Subcutaneous abdominal adipose tissue (tissue), 5 donors: ENCODE data around the gene SGK1.
"Not testable (repeated sequence)": the region's sequence is repeated elsewhere in the genome, so short reads cannot be mapped to it uniquely, and the experiment has no call there.

Experiments used
- H3K27ac ChIP-seq: one replicate; pipeline ENCODE4 v1.7.0; 2013; ENCODE audit warnings: low read depth, mild to moderate bottlenecking, inconsistent platforms, low read length, moderate library complexity
- H3K27me3 ChIP-seq, 5 donors: one replicate each; pipeline ENCODE4 v1.7.0; 2013; ENCODE audit warnings: low read length in 5 of 5, inconsistent platforms in 1 of 5; ENCODE audit not compliant: control insufficient read depth in 5 of 5, insufficient read depth in 4 of 5
- H3K36me3 ChIP-seq, 5 donors: one replicate each; pipeline ENCODE4 v1.7.0; 2013; ENCODE audit warnings: low read length in 5 of 5; ENCODE audit not compliant: control insufficient read depth in 5 of 5, insufficient read depth in 5 of 5
- H3K4me1 ChIP-seq, 5 donors: one replicate each; pipeline ENCODE4 v1.7.0; 2013; ENCODE audit warnings: low read length in 5 of 5, mild to moderate bottlenecking in 3 of 5, moderate library complexity in 1 of 5; ENCODE audit not compliant: control insufficient read depth in 5 of 5, insufficient read depth in 5 of 5
- H3K4me3 ChIP-seq, 5 donors: one replicate each; pipeline ENCODE4 v1.7.0; 2013; ENCODE audit warnings: low read length in 5 of 5, low read depth in 1 of 5
- H3K9ac ChIP-seq, 5 donors: one replicate each; pipeline ENCODE4 v1.7.0; 2013; ENCODE audit warnings: low read length in 5 of 5, mild to moderate bottlenecking in 4 of 5, moderate library complexity in 3 of 5
- H3K9me3 ChIP-seq, 5 donors: one replicate each; pipeline ENCODE4 v1.7.0; 2013; ENCODE audit warnings: low read length in 5 of 5; ENCODE audit not compliant: control insufficient read depth in 5 of 5
- donor health status: healthy.
- donor health status: healthy.
- donor health status: healthy.
- donor health status: healthy.
- donor health status: healthy.

Gene SGK1

GRCh38 chr6:134216301-134217010, 101.5 kb downstream of the SGK1 start:
- H3K9ac ChIP-seq = no peak overlapping the region
- peaks cover 0 to 4% (median 0%) of the 10 kb centered on the region in 5 donors for H3K4me1 ChIP-seq
- H3K27ac ChIP-seq = no peak overlapping the region
- no peak overlapping the region for H3K4me3 ChIP-seq
- H3K9me3 ChIP-seq = no peaks in the 10 kb centered on the region
- no peaks in the 10 kb centered on the region for H3K36me3 ChIP-seq
- no peaks in the 10 kb centered on the region for H3K27me3 ChIP-seq

DNA sequence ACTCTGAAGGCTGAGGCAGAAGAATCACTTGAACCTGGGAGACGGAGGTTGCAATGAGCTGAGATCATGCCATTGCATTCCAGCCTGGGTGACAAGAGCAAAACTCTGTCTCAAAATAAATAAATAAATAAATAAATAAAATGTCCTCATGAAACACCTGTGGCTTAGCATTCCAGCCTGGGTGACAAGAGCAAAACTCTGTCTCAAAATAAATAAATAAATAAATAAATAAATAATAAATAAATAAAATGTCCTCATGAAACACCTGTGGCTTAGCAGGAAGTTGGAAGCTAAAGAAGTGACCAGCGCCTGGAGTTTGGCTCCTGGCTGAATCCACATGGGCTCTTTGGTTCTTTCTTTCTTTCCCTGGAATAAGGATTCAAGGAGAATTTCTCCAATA, 104.5 kb downstream of the SGK1 start:
- H3K9me3 ChIP-seq, H3K4me3 ChIP-seq, H3K27ac ChIP-seq, H3K27me3 ChIP-seq, H3K4me1 ChIP-seq, H3K36me3 ChIP-seq, H3K9ac ChIP-seq: not testable (repeated sequence)

DNA sequence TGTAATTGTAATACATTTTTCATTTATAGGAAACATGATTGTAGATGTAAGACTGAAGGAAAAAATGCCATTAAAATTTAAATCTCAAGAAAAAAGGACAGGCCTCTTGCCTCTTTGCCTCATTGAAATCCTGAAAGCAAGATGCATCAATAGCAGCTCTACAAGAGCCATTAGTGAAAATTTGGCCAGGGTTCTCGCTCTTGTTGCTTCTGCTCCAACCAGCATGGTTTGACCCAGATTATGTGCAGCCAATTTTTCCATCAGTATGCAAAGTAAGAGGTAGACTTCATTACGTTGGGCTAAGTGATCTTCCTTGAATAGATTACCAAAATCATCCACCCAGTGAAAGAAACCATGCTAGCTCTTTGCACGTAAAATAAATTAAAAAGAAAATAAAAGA, 106.6 kb downstream of the SGK1 start:
- H3K27ac ChIP-seq = no peak overlapping the region
- H3K9me3 ChIP-seq = no peaks in the 10 kb centered on the region
- no peak overlapping the region for H3K4me3 ChIP-seq
- no peaks in the 10 kb centered on the region for H3K36me3 ChIP-seq
- no peaks in the 10 kb centered on the region for H3K27me3 ChIP-seq
- H3K4me1 ChIP-seq = no peaks in the 10 kb centered on the region
- H3K9ac ChIP-seq = no peak overlapping the region

DNA sequence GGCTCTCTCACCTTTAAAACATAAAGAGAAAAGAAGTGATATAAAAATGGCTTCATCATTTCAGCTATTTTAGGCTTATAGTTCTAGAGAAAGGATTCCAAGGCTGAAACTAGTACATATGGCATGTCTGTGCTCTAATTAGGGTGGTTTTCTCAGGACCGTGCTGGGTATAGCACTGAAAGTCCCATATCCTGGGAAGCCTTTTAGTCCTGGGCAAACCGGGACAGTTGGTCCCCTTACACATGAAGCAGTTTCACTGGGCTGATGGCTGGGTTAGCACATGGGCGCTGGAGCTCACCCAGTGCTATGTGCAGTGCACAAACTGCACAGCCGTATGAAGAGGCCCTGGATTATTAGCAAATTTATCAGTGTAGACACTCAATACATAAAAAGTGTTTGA, 110.5 kb downstream of the SGK1 start:
- Histone ChIP-seq H3K4me1 (no peaks in the 10 kb centered on the region), H3K9me3 (peaks cover 0 to 3% (median 0%) of the 10 kb centered on the region in 5 donors), H3K36me3 (no peaks in the 10 kb centered on the region), H3K4me3 (no peak overlapping the region), H3K27ac (no peak overlapping the region), H3K27me3 (no peaks in the 10 kb centered on the region), H3K9ac (no peak overlapping the region)

DNA sequence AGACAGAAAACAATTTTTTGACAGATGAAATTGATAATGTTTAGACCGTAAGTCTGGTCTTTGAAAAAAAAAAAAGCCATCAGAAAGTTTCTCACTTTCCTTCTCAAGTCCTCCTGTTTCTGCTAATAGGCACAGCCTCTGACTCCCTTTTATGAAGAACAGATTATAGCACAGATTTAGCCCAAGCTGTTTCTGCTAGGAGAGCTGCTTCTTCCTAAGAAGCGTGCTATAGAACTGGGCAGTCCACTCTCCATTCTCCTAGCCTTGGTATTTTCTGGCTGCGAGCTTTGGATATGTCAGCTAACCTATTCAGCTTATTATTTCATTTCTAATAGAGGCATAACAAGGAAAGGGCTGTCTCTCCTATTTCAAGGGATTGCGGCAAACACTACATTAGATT, 112.5 kb downstream of the SGK1 start:
- H3K4me3 ChIP-seq = no peak overlapping the region
- no peaks in the 10 kb centered on the region for H3K27me3 ChIP-seq
- no peaks in the 10 kb centered on the region for H3K36me3 ChIP-seq
- H3K9ac ChIP-seq = no peak overlapping the region
- no peaks in the 10 kb centered on the region for H3K4me1 ChIP-seq
- H3K27ac ChIP-seq = no peak overlapping the region
- peaks cover 0 to 3% (median 0%) of the 10 kb centered on the region in 5 donors for H3K9me3 ChIP-seq

- H3K4me1 ChIP-seq, H3K27ac ChIP-seq, H3K9ac ChIP-seq, H3K9me3 ChIP-seq, H3K4me3 ChIP-seq, H3K36me3 ChIP-seq, H3K27me3 ChIP-seq: not testable (repeated sequence)
Observed at GRCh38 chr6:134204759-134205158, 113.2 kb downstream of the SGK1 start.

DNA sequence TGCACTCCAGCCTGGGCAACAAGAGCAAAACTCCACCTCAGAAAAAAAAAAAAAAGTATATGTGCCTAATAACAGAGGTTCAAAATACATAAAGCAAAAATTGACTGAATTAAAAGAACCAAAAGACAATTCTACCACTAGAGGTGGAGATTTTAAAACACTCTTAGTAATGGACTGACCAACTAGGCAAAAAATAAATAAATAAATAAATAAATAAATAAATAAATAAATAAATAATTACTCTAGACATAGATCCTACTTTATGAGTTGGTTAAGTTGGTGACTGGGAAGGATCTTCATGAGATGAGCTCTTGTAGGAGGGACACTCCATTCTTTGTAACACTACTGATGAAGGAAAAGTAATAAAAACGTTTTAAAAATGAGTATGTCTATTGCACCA, 113.9 kb downstream of the SGK1 start:
- no peak overlapping the region for H3K9ac ChIP-seq
- H3K9me3 ChIP-seq = peaks cover 0 to 3% (median 0%) of the 10 kb centered on the region in 5 donors
- H3K27me3 ChIP-seq = no peaks in the 10 kb centered on the region
- no peaks in the 10 kb centered on the region for H3K4me1 ChIP-seq
- no peaks in the 10 kb centered on the region for H3K36me3 ChIP-seq
- no peak overlapping the region for H3K4me3 ChIP-seq
- H3K27ac ChIP-seq = no peak overlapping the region

- Histone ChIP-seq H3K36me3 (no peaks in the 10 kb centered on the region), H3K4me1 (no peaks in the 10 kb centered on the region), H3K9me3 (peaks cover 0 to 3% (median 0%) of the 10 kb centered on the region in 5 donors), H3K27me3 (no peaks in the 10 kb centered on the region), H3K4me3 (no peak overlapping the region), H3K27ac (no peak overlapping the region), H3K9ac (no peak overlapping the region)
Observed at GRCh38 chr6:134201716-134202115, 116.2 kb downstream of the SGK1 start.

- H3K27me3 ChIP-seq = no peaks in the 10 kb centered on the region
- H3K9me3 ChIP-seq = peaks cover 0 to 3% (median 0%) of the 10 kb centered on the region in 5 donors
- no peak overlapping the region for H3K4me3 ChIP-seq
- H3K27ac ChIP-seq = no peak overlapping the region
- H3K9ac ChIP-seq = no peak overlapping the region
- H3K4me1 ChIP-seq = peaks cover 0 to 10% (median 0%) of the 10 kb centered on the region in 5 donors
- no peaks in the 10 kb centered on the region for H3K36me3 ChIP-seq
Observed at GRCh38 chr6:134199848-134200606, 117.9 kb downstream of the SGK1 start.

DNA sequence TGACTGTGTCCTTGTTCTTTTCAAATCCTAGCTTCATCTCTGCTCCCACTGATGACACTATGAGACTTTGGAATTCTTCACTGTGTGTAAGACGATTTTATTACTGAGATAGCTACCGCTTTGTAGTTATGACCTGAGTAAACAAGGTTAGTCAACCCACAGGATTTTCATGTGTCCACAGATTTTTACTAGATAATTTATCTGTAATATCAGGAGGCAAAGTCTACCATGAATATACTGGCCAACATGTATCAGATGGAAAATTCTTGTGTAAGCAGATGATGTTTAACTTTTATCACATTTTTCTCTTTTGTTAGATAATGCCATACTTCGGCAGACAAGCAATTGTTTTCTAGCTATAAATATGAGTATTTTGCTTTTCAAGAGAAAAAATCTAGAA, 119.8 kb downstream of the SGK1 start:
- Histone ChIP-seq H3K27ac (no peak overlapping the region), H3K27me3 (no peaks in the 10 kb centered on the region), H3K4me3 (no peak overlapping the region), H3K36me3 (no peaks in the 10 kb centered on the region), H3K9ac (no peak overlapping the region), H3K4me1 (peaks cover 0 to 14% (median 0%) of the 10 kb centered on the region in 5 donors), H3K9me3 (no peaks in the 10 kb centered on the region)
